SK-MEL-5 (cell line): ENCODE results near the gene CRYBA1. TPM values are rescaled to one million over a fixed set of nuclear protein-coding genes. Genes with fewer than 3 reads are reported as not detected.
"Not testable (repeated sequence)": the region's sequence is repeated elsewhere in the genome, so short reads cannot be mapped to it uniquely, and the experiment has no call there.

ENCODE experiments used
- DNase-seq: peaks from one replicate; pipeline ENCODE4 v3.0.0-alpha.2; 2016; ENCODE audit warnings: low read depth, low spot score
- in situ Hi-C: cut with HindIII; loops from 2 replicates; pipeline ENCODE4 v1.10.0; 2016; ENCODE audit warnings: low sequenced_read_pairs, high pct_unique_total_duplicates, low pct_unique_long_range_greater_than_20kb
- total RNA-seq: library from RNA; depleted of rRNA; stranded (reverse); fragments of >200 nt; shearing (Covaris generic); gene quantifications from 2 replicates; pipeline ENCODE4 v1.2.3, GENCODE V29; 2014

The CRYBA1 gene
- total RNA-seq, 1 experiment from 2014 or later, result not detected

DNA sequence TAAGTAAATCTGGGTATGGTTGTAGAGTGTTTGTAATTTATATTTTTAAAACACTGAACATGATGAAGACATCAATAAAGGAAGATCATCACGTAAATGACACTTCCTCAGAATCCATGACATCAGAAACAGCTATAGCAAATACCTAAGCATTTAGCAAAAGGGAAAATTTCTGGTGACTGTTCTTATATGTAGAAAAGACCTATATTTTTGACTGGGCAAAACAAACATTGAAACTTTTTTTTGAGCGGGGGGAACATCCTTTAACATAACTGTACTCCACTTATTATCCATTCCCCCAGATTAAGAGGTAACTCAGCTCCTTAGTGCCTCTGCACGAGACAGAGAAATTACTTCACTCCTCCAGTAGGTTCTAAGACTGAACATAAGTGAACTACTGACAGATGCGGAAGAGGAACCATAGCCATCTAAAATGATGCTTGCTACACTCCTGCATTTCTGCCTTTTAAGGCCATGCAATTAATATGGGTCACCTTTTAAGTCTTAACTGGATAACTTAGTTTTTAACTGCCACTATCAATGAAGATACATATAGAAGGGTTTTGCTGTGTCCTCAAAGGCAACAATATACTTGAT lies 9.4 kb downstream of the CRYBA1 start:
- in situ Hi-C loops, result no loop called here
- no peak for DNase-seq

DNA sequence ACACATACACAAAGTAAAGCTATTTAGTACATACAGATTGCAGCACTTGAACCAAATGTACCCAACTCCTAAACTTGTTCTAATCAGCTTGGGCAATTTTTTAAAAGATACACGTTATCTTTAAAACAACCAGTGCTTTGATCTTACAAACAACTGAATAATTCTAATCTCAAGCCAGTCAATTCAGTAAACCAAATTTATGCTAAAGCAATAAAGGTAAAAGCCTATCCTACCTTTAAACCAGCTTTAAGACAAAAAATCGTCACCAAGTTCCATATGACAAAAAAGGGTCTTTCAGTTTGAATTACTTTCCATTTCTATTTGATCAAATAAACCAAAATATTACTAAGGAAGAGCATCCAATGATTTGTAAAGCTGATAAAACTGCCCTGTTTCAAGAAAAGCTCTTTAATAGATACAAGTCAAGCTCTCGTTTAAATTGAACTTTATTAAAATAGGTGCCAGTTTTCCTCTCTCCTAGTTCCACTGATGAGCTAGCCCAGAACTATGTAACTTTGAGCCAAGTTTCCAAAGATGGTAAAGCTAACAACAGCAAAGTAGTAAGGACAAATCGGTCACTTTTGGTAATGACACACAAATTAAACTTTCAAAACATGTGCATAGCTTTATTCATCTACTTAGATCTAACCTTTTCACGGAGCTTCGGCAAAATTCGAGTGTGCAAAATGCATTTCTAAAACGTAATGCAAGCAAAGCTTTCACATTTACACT lies 10.2 kb downstream of the CRYBA1 start:
- in situ Hi-C loops, result no loop called here
- DNase-seq, result no peak

DNA sequence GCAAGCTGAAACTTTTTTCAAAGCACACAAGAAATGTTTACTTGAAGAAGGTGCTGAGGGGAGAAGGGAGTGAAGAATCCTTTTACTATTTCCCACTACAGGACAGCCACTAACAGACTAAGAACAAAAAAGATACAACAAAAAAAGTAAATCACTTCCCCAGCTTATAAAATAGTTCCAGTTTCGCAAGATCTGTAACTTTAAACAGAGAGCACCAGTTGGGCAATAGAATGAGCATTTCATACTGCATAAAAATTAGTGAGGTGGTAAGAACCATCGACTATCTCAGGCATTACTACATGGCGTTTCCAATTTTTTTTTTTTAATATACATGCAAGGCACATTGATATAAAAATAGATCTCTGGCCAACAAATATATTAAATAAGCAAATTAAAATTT lies 11.1 kb downstream of the CRYBA1 start:
- DNase-seq, result no peak
- in situ Hi-C loops, result no loop called here

DNA sequence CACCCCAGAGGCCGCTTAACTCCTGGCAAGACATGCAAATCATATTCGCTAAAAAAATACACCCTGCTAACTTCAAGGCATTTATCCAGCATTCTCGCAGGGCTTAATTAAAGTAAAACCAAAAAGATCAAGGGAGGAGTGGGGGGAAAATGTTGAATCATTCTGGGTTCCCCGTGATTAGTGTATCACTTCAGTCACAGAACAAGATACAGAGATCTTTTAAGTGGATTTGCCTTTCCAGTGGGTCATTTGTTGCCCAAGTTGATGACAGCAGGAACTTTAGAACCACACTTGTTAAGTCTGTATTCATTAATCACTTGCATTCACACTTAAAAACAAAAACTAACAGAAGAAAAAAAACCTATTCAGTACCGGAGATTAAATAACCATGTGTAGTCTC lies 17.3 kb downstream of the CRYBA1 start:
- in situ Hi-C loops, result no loop called here

DNA sequence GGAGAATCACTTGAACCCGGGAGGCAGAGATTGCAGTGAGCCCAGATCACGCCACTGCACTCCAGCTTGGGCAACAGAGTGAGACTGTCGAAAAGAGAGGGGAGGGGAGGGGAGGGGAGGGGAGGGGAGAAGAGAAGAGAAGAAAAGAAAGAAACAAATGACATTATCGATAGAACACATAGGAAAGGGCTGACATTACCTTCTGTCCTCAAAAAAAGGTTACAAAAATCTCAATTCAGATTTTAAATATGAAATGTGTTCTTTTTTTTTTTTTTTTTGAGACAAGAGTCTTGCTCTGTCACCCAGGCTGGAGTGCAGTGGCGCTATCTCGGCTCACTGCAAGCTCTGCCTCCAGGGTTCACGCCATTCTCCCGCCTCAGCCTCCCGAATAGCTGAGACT lies 25.3 kb downstream of the CRYBA1 start:
- DNase-seq, in situ Hi-C loops: not testable (repeated sequence)

More for the DNA sequence above, 17.3 kb downstream of the CRYBA1 start:
- DNase-seq, result no peak

DNA sequence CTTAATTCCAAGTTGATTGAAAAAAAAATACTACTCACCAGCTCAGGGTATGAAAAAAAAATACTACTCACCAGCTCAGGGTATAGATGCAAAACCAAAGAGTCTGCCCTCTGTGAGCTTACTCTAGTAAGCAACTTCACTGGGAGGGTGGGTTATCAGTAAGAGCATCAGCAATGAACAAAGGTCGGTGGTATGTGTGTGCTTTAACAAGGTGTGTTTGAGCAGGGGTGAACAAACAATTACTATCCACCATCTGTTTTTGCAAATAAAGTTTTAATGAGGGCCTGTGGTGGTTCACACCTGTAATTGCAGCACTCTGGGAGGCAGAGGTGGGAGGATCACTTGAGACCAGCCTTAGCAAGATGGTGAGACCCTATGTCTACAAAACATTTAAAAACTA lies 27.3 kb downstream of the CRYBA1 start:
- DNase-seq, result no peak
- in situ Hi-C loops, result no loop called here

DNA sequence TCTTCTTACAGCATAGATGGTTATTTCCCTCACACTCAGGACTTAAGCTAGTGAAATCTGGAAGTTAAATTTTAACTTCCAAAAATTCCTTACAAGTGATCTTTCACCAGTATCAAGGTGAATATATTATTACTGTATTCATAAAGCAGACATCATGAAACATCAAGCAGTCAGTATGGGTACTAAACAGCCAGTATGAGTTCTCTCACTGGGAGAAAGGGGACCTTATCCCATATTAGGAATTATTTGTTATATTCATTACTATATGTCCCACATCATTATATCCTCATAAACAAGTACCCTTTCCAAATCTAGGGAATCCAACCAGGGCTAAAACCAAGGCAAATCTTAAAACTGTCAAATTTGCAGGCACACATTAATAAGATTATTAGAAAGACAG lies 32.0 kb downstream of the CRYBA1 start:
- in situ Hi-C loops, result no loop called here
- no peak for DNase-seq

DNA sequence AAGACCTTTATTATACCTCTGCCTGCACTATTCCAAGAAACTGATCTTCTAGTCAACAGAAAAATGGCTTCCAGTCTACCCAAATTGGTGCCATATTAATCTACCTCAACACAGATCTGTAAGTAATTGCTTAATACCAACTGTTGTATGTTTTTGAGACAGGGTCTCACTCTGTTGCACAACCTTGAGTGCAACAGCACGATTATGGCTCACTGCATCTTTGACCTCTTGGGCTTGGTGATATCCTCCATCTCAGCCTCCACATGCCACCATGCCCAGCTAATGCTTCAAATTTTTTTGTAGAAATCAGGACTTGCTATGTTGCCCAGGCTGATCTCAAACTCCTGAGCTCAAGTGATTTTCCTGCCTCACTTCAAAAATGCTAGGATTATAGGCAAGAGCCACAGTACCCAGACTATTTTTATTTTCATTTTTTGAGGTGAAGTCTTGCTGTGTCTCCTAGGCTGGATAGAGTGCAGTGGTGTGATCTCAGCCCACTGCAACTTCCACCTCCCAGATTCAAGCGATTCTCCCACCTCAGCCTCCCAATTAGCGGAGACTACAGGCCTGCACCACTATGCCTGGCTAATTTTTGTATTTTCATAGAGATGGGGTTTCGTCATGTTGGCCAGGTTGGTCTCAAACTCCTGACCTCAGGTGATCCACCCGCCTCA lies 32.9 kb downstream of the CRYBA1 start:
- in situ Hi-C loops, result no loop called here
- DNase-seq, result no peak

DNA sequence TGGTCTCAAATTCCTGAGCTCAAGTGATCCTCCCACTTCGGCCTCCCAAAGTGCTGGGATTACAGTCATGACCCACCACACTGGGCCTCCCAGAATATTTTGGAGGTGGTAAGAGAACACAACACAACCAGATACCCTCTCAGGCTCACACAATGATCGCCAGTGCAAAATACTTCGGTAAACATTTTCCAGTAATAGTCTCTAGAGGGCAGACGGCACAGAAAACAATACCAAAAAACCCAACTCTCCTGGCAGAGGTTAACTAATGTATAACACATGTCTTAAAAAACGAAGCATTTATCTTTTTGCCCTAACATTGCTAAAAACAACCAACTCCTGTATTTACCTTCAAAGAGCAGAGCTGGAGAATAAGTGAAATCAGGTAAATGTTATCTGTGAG lies 36.8 kb downstream of the CRYBA1 start:
- in situ Hi-C loops, result no loop called here
- peak; percentile 19 for DNase-seq

DNA sequence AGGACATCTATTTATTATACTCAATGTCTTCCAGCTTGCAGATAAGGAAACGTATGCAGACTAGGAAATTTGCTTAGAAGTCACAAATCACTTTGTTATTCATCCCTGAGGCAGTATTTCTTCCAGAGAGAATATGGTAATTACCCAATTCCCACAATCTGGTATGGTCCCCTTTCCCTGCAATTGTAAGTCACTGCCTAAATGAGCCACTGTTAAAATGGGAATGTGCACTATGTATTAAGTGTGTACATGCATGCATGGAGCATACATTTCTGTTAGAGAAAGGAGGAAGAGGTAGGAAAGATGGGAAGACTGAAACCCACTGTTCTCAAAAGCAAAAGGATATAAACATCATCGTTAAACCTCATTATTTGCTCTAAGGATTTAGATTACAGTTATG lies 37.3 kb downstream of the CRYBA1 start:
- in situ Hi-C loops, result no loop called here
- no peak for DNase-seq

DNA sequence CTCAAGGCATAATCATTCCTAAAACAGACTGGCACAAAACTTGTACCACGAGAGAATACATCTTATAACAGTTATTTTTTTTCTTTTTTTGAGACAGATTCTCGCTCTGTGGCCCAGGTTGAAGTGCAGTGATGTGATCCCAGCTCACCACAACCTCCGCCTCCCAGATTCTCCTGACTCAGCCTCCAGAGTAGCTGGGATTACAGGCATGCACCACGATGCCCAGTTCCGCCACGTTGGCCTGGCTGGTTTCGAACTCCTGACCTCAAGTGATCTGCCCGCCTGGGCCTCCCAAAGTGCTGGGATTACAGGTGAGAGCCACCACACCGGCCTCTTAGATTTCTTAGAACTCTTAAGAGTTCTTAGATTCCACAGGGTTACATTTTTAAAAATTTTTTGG lies 43.2 kb downstream of the CRYBA1 start:
- DNase-seq, result no peak
- in situ Hi-C loops, result no loop called here

DNA sequence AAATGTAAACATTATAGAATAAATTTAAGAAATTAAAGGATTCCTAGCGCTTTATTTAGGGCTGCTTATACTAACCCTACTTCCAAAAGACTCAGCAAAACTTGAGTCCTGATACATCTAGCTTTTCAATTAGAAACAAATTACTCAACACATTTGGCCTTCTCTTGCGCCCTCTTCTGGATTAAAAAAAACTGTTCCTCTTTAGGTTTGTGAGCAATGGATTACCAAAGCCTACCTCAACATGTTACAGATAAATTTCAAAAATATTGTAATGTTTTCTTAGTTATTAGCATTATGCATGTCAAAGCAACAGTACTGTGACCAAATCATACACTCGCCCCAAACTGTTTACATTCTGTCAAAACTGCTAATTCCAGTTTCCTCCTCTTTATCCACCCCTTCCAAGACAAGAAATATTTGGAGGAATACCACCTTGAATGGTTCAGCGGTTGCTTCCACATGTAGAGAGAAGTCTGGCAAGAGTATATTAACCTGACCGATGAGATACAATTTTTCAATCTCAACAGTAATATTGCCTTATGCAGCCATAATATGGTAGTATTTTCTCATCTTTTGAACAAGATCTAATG lies 44.6 kb downstream of the CRYBA1 start:
- in situ Hi-C loops, result no loop called here
- peak; percentile 84 for DNase-seq

DNA sequence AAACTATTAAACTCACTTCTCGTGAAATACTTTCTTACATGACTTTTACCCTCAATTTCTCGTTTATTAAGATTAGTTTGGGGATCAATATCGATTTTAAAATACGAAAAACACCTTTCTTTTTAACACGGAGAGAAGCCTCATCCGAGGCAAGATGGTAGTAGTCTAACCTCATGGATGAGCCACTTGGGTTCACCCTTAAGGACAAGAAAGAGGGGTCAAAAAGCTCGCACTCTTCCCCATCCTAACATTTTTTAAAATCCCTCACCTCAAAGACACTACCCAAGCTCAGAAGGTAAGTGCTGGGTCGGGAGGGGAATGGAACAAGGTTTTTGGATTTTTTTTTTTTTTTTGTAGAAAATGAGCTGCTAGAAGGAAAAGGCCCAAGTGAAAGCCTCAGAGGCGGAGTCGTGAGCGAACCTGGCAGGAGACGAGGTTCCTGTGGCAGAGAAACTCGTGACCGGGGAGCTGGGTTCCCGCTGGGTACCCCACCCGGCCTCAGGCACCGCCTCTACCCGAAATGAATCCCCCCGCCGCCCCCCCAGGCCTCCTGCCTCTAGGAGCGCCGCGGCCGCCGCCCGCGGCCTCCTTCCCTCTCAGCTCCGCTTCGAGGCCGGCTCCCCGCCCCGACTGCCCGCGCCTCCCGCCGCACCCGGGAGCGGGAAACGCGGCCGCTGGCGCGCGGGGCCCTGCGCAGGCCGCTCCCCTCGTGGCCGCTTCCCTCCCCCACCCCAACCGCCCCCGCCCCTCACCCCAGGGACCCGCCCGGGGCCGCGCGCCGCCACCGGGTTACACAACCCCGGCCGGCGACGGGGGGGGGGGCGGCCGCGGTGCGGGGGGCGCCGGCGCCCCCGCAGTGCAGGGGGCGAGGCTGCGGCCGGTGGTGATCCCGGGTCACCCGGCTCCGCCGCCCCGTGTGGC lies 45.7 kb downstream of the CRYBA1 start:
- in situ Hi-C loops, result no loop called here
- peak; percentile 51 for DNase-seq

DNA sequence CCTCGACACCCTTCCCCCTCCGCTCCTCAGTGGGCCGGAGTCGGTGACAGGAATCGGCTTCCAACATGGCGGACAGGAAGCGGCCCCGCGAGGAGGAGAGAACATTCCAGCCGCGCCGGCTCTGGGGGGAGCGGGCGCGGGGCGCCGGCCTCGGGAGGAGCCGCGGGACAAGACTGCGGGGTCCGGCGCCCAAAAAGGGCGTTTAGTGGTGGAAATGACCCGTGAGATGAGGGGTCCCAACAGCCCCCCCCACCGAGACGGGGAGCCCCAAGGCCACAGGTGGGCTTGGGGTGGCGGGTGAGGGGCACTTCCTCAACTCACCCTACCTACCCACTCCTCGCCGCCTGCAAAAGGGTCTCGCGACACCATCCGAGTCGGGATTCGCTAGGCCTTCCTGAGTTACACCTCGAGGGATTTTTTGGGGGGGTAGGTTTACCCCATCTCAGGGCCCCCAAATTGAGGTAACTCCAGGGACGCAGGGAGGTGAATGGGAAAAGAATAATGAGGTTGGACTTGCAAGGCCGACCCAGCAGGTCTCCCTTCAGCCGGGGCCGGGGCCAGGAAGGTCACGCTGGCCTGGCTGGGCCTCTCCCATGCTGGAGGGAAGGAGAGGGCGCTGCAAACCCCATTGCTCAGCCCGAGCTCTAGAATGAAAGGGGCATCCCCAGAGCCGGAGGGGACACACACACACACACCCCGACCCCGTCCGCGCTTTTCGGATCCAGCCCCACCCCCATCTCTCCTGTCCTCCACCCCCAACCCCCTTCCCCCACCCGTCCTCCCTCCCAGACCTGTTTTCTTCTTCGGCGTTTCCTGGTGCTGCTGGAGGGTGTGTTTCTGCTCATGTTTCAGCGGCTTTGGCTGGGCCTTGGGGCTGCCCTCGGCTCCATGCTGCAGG lies 46.6 kb downstream of the CRYBA1 start:
- DNase-seq, result peak; percentile 58
- in situ Hi-C loops, result no loop called here

DNA sequence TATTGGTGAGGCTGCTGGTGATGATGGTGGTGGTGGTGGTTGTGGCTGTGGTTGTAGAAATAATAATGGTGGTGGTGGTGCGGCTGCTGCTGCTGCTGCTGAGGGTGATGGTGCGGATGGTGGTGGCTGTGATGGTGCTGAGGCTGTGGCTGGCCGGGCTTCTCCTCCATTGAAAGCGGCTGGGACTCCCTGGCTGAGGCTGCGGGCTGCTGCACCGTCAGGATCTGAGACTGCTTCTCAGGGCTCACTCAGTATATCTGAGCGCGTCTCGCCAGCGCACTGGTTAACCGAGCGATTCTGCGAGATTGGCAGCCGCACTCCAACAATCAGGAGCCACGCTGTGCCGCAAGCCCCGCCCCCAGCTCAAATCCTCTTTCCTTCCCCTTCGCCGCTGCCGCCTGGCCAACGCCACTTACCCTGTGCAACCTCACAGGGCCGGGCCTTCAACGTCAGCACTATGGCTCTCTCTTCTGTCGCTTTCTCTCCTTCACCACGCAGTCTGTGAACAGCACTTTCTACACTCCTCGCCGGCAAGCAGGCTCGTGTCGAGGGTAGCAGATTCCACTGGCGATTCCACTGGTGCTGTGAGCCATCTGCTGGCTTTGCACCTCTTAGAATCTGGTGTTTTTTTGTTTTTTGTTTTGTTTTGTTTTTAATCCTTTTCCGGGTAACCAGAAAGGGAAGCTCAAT lies 47.4 kb downstream of the CRYBA1 start, which contains the start of gene NUFIP2:
NUFIP2 (minus strand) TSS at position 259 of the 690 bp plus-strand sequence; CDS start at position 170, 89 bp downstream.
- peak; percentile 99 for DNase-seq
- in situ Hi-C loops, result no loop called here

DNA sequence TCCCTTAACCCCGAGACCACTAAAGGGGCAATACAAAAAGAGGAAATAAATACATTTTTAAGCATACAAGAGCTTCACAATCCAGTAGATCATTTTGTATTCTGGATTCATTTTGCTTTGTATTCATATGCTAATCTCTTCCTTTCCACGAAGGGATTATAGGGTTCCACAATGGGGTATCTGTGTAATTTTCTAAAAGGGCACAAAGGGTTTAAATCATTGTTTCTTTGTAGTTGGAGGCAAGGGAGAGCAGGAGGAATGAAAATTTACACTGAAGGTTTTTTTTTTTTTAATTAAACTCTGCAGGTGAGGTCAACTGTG lies 47.9 kb downstream of the CRYBA1 start:
- in situ Hi-C loops, result no loop called here

More for the DNA sequence above, 47.9 kb downstream of the CRYBA1 start:
- peak; percentile 51 for DNase-seq
